GM18858 (cell line): ENCODE measurements around the gene RNASE1.
"Not testable (repeated sequence)": the region's sequence is repeated elsewhere in the genome, so short reads cannot be mapped to it uniquely, and the experiment has no call there.

ENCODE experiments used
- ATAC-seq: cut with Tn5 transposase; IDR thresholded peaks from one replicate; pipeline ENCODE4 v1.9.1; 2021; ENCODE audit not compliant: unreplicated experiment

Gene RNASE1

GRCh38 chr14:20774258-20774824 is 28.3 kb downstream of the RNASE1 start:
- no peak for ATAC-seq

GRCh38 chr14:20772650-20773049 is 30.0 kb downstream of the RNASE1 start:
- ATAC-seq: no peak

- no peak for ATAC-seq
Measured at GRCh38 chr14:20769421-20769820, 33.2 kb downstream of the RNASE1 start.

- ATAC-seq: no peak
Measured at GRCh38 chr14:20768593-20768892, 34.1 kb downstream of the RNASE1 start.

GRCh38 chr14:20760950-20761349 is 41.7 kb downstream of the RNASE1 start:
- ATAC-seq: no peak

GRCh38 chr14:20759465-20759864 is 43.2 kb downstream of the RNASE1 start:
- not testable (repeated sequence) for ATAC-seq

- no peak for ATAC-seq
Measured at GRCh38 chr14:20757965-20758364, 44.7 kb downstream of the RNASE1 start.

GRCh38 chr14:20755037-20755436 is 47.6 kb downstream of the RNASE1 start:
- ATAC-seq: no peak

GRCh38 chr14:20754308-20754707 is 48.3 kb downstream of the RNASE1 start:
- no peak for ATAC-seq

- ATAC-seq: no peak
Measured at GRCh38 chr14:20751963-20752562, 50.6 kb downstream of the RNASE1 start.
